GM19238 (cell line): ENCODE results near the gene TAF13.
A peak's percentile ranks its signal among the peaks of the same experiment; 100 is the strongest.
"Not testable (repeated sequence)": the region's sequence is repeated elsewhere in the genome, so short reads cannot be mapped to it uniquely, and the experiment has no call there.

Experiments
- DNase-seq: peaks from one replicate; pipeline ENCODE4 v3.0.0; 2011; ENCODE audit warnings: low spot score; ENCODE audit not compliant: insufficient read length

Gene TAF13

GRCh38 chr1:109091839-109092193 is 16.0 kb upstream of the TAF13 start:
- DNase-seq: no peak

- DNase-seq: no peak
Measured at GRCh38 chr1:109091078-109091838, 15.5 kb upstream of the TAF13 start.

- peak; percentile 65 for DNase-seq
Measured at GRCh38 chr1:109090196-109091077, 14.6 kb upstream of the TAF13 start, which contains the start of gene TMEM167B. TMEM167B (plus strand) TSS chr1:109090764; CDS start chr1:109090873, 109 bp downstream.

- no peak for DNase-seq
Measured at GRCh38 chr1:109089242-109090015, 13.6 kb upstream of the TAF13 start.

GRCh38 chr1:109084563-109085517 is 9.0 kb upstream of the TAF13 start:
- no peak for DNase-seq

GRCh38 chr1:109083923-109084322 is 8.1 kb upstream of the TAF13 start:
- no peak for DNase-seq

GRCh38 chr1:109083501-109083900 is 7.7 kb upstream of the TAF13 start:
- DNase-seq: no peak

- no peak for DNase-seq
Measured at GRCh38 chr1:109080441-109081082, 4.8 kb upstream of the TAF13 start.

- no peak for DNase-seq
Measured at GRCh38 chr1:109079240-109079622, 3.4 kb upstream of the TAF13 start.

GRCh38 chr1:109078317-109078716 is 2.5 kb upstream of the TAF13 start:
- DNase-seq: no peak

- DNase-seq: no peak
Measured at GRCh38 chr1:109069294-109069693, 6.5 kb downstream of the TAF13 start.

GRCh38 chr1:109067883-109068282 is 7.9 kb downstream of the TAF13 start:
- DNase-seq: no peak

GRCh38 chr1:109065137-109065536 is 10.7 kb downstream of the TAF13 start:
- DNase-seq: no peak

- no peak for DNase-seq
Measured at GRCh38 chr1:109061183-109061582, 14.6 kb downstream of the TAF13 start.

- DNase-seq: no peak
Measured at GRCh38 chr1:109060707-109061106, 15.1 kb downstream of the TAF13 start.

GRCh38 chr1:109059026-109059425 is 16.8 kb downstream of the TAF13 start:
- DNase-seq: no peak

- DNase-seq: no peak
Measured at GRCh38 chr1:109056064-109056463, 19.7 kb downstream of the TAF13 start.

- not testable (repeated sequence) for DNase-seq
Measured at GRCh38 chr1:109052145-109052544, 23.7 kb downstream of the TAF13 start.

GRCh38 chr1:109050228-109050995 is 25.4 kb downstream of the TAF13 start:
- no peak for DNase-seq
